HG03565 (cell line): ENCODE measurements around the gene OLFM1.

Source experiments
- ATAC-seq: cut with Tn5 transposase; IDR thresholded peaks from one replicate; pipeline ENCODE4 v1.9.1; 2021; ENCODE audit warnings: mild to moderate bottlenecking, moderate library complexity; ENCODE audit not compliant: unreplicated experiment

OLFM1 gene

DNA sequence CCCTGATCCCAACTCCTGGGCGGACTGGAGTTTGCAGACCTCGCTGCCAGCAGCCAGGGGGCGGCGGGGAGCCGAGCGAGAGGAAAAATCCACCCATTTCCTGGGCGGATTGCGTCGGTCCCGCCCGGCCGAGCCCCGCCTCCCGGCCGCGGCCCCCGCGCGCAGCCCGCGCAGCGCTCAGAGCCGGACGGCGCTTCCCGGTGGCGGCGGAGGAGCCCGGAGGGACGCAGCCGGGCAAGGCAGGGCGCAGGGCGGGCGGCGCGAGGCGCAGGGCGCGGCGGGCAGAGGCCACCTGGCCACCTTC is at the start of gene OLFM1:
Gene OLFM1 (plus strand): TSS at position 180 of the 304 bp plus-strand sequence. CDS start 322 bp downstream, outside the sequence.
- no peak for ATAC-seq

- no peak for ATAC-seq
Measured at GRCh38 chr9:135038331-135038730, 49.1 kb upstream of the OLFM1 start.

DNA sequence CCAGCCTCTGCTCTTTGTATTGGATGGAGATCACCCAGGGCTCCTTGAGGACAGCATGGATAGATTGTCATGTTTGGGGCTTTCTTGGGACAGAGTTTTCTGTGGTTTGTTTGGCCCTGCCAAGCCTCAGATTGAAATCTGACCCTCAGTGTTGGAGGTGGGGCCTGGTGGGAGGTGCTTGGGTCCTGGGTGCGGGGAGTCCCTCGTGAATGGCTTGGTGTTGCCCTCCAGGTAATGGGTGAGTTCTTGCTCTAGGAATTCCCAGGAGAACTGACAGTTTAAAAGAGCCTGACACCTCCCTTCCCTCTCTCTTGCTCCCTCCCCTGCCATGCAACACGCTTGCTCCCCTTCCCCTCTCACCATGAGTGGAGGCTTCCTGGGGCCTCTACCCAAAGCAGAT is 48.6 kb upstream of the OLFM1 start:
- no peak for ATAC-seq

DNA sequence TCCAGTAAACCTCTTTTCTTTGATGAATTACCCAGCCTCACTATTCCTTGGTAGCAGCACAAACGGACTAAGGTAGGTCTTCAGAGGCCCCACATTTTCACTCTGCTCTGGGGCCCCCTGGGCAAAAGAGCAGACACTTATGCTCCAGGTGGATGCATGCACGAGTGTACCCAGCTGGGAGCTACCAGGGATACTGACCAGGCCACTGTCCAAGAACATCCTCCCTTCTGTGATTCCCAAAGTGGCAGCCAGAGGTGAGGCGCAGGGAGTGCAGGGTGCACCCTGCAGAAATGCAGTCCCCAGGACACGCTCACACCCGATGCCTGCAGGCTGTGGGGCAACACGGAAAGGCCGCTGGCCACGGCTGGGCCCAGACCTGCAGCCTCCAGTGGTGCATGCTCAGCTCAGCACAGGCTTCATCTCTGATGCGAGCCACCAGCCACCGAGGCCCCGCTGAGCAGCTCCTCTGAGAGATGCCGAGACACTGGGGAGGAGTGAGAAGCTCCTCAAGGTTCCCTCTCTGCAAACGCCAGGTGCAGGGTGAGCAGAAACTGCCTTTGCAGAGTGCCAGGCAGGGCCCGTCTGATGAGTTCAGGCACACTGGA is 48.1 kb upstream of the OLFM1 start:
- no peak for ATAC-seq

DNA sequence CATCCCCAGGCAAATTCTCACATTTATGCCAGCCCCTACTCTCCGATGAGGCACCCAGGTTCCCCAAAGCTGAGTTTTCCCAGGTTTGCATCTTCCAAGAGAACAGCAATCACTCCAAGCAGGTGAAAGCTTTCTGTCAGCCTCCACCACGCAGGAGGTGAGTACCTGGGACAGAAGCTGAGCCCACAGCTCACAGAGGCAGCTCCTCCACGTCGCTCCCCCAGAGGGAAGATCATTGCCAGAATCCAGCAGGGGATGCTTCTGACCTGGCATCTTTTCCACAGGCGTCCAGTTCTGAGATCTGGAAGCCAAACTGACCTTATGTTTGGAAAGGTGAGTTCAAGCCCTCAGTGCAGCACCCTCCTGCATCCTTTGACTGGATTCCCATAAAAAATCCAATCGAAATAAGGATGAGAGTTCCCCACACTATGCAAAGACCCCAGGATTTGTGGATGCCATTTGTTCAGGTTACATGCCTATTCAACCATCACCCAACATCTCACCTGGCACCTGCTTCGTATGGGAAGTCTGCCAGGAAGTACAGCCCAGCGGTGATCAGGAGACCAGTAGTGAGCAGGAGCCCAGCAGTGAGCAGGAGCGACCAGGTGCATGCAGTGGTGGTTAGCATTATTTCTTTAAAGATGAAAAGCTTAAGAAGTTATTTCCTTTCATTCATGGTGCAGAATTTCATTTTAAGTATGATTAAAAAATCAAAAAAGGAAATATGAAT is 47.4 kb upstream of the OLFM1 start:
- ATAC-seq, result no peak

GRCh38 chr9:135040892-135041291 is 46.6 kb upstream of the OLFM1 start:
- ATAC-seq, result no peak

- no peak for ATAC-seq
Measured at GRCh38 chr9:135043345-135043744, 44.1 kb upstream of the OLFM1 start.

GRCh38 chr9:135045264-135045927 is 42.1 kb upstream of the OLFM1 start:
- no peak for ATAC-seq

GRCh38 chr9:135045928-135046738 is 41.3 kb upstream of the OLFM1 start:
- ATAC-seq, result no peak

- no peak for ATAC-seq
Measured at GRCh38 chr9:135046739-135047350, 40.6 kb upstream of the OLFM1 start.

- ATAC-seq, result no peak
Measured at GRCh38 chr9:135047521-135047920, 39.9 kb upstream of the OLFM1 start.

GRCh38 chr9:135048046-135048757 is 39.3 kb upstream of the OLFM1 start:
- ATAC-seq, result no peak

DNA sequence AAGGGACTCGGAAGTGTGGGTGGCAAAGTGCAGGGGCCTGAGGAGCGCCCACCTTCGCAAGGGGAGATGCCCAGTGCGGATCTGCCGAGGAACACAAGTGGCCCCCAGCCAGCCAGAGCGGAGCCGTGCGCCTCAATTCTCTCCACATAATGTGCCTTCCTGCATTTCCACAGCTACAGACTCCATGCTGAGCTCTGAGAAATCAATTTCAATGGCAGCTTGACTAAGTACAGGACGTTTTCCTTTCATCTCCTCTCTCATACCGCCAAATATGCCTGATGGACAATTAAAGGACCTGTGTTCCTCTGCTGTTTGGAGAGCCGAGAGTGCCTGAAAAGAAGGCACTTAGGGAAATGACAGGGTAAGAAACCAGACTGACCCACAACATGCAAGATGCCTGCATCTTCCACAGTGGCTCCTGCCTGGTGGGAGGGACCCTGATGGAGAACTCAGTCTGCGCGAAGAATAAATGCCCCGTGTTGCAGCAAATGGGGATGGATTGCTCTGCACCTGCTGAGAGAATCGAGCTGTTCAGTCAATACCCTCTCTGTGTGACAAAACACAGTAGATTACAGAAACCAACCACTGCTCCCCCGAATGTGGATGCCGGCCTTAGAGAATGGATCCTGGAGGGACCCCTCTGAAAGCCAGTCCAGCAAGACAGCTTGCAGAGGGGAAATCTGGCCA is 38.6 kb upstream of the OLFM1 start:
- no peak for ATAC-seq

DNA sequence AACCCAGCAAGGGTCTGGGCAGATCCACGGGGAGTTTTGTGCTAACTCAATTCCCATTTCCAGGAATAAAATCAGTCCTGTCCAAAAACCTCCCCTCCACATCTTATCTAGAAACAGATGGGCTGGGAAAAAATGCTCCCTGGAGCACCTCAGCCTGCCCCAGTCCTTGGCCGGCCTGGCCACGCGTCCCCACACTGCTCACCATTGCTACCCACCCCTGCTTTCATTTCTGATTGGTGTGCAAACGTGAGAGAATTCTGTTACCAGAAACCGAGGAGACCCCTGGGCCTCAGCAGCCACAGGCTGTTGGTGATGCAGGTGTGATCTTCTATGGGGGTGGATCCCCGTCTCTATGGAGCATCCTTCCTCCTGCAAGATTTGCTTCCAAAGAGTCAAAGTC is 38.0 kb upstream of the OLFM1 start:
- ATAC-seq, result no peak

DNA sequence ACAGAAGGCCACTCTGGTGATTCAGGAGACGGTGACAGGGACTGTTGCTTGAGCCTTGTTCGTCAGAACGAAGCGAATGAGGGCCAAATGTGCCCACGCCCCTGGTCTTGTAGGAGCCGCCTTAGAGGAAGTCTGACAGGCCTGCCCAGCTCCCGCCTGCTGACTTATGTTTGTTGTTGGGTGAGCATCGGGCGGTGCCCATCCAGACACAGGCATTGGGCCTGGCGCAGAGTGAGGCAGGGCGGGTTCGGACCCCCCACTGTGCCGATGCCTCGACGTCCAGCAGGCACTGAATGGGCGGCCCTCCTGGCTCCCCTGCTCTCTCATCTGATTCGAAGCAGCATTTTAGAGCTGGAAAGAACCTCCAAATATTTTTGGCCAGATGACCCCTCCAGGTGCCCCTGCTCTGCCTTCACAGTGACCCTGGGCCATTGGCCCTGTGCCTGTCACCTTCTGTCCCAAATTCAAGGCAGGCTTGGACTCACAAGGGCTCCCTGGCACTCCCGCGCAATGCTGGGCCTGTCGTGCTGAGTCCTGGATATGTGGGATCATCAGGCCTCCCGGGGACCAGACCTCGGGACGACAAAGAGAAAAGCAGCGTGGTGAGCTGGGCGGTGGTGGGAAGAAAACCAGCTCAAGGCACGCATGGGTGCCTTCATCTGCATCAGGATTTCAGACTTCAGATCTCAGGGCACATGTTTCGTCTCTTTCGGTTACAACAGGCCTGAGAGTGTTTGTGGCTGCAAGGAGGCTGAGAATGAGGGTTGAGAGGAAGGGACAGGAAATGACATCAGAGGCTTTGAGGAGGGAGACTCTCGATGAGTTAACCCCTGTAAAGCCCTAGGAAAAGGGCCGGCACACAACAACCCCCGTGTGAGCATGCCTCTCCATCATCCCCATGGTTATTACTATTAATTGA is 37.1 kb upstream of the OLFM1 start:
- no peak for ATAC-seq

DNA sequence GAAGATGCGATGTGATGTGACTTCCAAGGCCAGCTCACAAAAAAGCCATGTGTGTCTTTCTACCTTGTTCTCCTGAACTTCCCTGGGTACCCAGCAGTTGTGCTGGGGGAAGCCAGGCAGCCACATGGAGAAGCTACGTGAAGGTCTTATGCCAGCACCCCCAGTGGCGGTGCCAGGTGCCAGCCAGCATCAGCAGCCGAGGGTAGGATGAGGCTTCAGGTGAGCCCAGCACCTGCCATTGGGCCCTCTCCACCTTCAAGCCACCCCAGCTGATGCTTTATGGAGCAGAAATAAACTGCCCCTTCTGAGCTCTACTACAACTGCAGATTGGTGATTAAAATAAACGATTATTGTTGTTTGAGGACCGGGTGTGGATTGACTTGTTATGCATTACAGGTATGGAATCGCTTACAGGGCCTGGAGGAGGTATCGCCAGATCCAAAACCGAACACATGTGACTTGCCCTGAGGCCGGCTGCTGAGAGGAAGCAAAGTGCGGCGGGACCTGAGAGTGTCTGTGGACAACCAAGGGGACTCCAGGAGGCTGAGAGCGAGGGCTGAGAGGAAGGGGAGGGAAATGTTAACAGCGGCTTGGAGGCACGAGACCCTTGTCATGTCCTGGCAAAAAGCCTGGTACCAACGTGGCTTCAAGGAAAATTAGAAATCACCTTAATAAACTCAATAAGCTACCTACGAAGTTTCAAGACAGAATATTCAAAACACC is 36.0 kb upstream of the OLFM1 start:
- no peak for ATAC-seq

GRCh38 chr9:135053133-135053532 is 34.3 kb upstream of the OLFM1 start:
- ATAC-seq, result no peak

DNA sequence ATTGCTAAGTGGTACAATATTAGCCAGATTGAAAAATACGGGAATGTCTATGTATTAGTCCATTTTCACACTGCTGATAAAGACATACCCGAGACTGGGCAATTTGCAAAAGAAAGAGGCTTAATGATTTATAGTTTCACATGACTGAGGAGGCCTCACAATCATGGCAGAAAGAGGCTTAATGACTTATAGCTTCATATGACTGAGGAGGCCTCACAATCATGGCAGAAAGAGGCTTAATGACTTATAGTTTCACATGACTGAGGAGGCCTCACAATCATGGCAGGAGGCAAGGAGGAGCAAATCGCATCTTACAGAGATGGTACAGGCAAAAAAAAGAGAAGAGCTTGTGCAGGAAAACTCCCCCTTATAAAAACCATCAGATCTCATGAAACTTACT is 32.3 kb upstream of the OLFM1 start:
- no peak for ATAC-seq
